Kidney (tissue), 14 donors: ENCODE measurements around the gene KIF19. TPM values are rescaled to one million over a fixed set of nuclear protein-coding genes. Genes with fewer than 3 reads are reported as not detected.

ENCODE experiments used
- DNase-seq, 5 donors: peaks; one replicate each; pipeline ENCODE4 v3.0.0-alpha.2; 2013 to 2020
- FAIRE-seq: peaks from 2 replicates; lab custom pipeline; 2012; peaks lifted over from hg19 to GRCh38; lab: Jason Lieb, UNC
- H3K27ac ChIP-seq, 2 donors: one replicate each; pipeline ENCODE4 v1.7.0; 2013; ENCODE audit warnings: low read depth in 2 of 2, low read length in 2 of 2, inconsistent platforms in 1 of 2
- H3K27me3 ChIP-seq: one replicate; pipeline ENCODE4 v1.7.1; 2013; ENCODE audit warnings: low read length, inconsistent platforms; ENCODE audit not compliant: control insufficient read depth, insufficient read depth
- H3K36me3 ChIP-seq, 3 donors: one replicate each; pipeline versions ENCODE4 v1.7.0 to v1.7.1; 2013; ENCODE audit warnings: low read length in 3 of 3, control low read depth in 1 of 3, inconsistent platforms in 1 of 3; ENCODE audit not compliant: insufficient read depth in 3 of 3, control insufficient read depth in 2 of 3
- H3K4me1 ChIP-seq, 3 donors: one replicate each; pipeline versions ENCODE4 v1.7.0 to v1.7.1; 2013; ENCODE audit warnings: low read length in 3 of 3, inconsistent platforms in 1 of 3, low read depth in 1 of 3; ENCODE audit not compliant: control insufficient read depth in 2 of 3, insufficient read depth in 2 of 3
- H3K4me3 ChIP-seq, 3 donors: one replicate each; pipeline versions ENCODE4 v1.7.0 to v1.8.1; 2013; ENCODE audit warnings: low read length in 3 of 3, control low read depth in 1 of 3, inconsistent platforms in 1 of 3
- H3K9ac ChIP-seq, 3 donors: one replicate each; pipeline versions ENCODE4 v1.7.0 to v1.7.1; 2013; ENCODE audit warnings: low read length in 3 of 3, control low read depth in 1 of 3, inconsistent platforms in 1 of 3
- H3K9me3 ChIP-seq, 3 donors: one replicate each; pipeline versions ENCODE4 v1.7.0 to v1.7.1; 2013; ENCODE audit warnings: low read length in 3 of 3, control low read depth in 1 of 3, inconsistent platforms in 1 of 3; ENCODE audit not compliant: control insufficient read depth in 2 of 3, insufficient read depth in 1 of 3
- CTCF ChIP-seq: IDR thresholded peaks from 3 replicates; pipeline ENCODE4 v1.5.1; 2012; ENCODE audit warnings: mild to moderate bottlenecking, moderate library complexity, borderline replicate concordance; ENCODE audit not compliant: insufficient read depth; ENCODE audit errors: extremely low read depth
- intact Hi-C: fragments of 100-400 bp; cut with DNase I; formaldehyde crosslinking; loops from one replicate; pipeline ENCODE4 v1.11.1; 2022
- polyA plus RNA-seq: library from polyadenylated mRNA; stranded (reverse); fragments of 350-450 nt; fragmentation: Illumina TruSeq; extraction: RNeasy Lipid Tissue Mini Kit (QIAGEN cat#74804); gene quantifications from one replicate; pipeline ENCODE4 v1.2.3, GENCODE V29; 2014; ENCODE audit warnings: low read depth, low replicate concordance; ENCODE audit not compliant: insufficient read depth
- total RNA-seq: library from RNA; stranded (reverse); fragmentation: NEBNext Ultra II Directional; extraction: Animal tissue kit (Norgen Biotek cat#: 25700); gene quantifications from one replicate; pipeline ENCODE4 v1.2.1, GENCODE V29; 2021
- donor health status: control.
- donor health status: control.
- donor health status: control.
- donor health status: control.
- donor health status: control.
- donor health status: DM: yes; HTN: yes; CAD: no.
- donor health status: Normal renal cell carcinoma (clear cell type).

Gene KIF19
- total and polyA plus RNA-seq, 2 donors from 2014 or later, result 0.85 TPM; not detected in 1

- DNase-seq, result no peak
- no peaks in the 10 kb centered on the region for H3K36me3 ChIP-seq
- no peaks in the 10 kb centered on the region for H3K27me3 ChIP-seq
- H3K4me3 ChIP-seq, result no peak overlapping the region
- no peak for FAIRE-seq
- H3K27ac ChIP-seq, result no peak overlapping the region
- no peaks in the 10 kb centered on the region for H3K9me3 ChIP-seq
- no peak for TF ChIP-seq CTCF
- no peaks in the 10 kb centered on the region for H3K4me1 ChIP-seq
- intact Hi-C loops, result no loop called here
- H3K9ac ChIP-seq, result no peak overlapping the region
Measured at GRCh38 chr17:74396567-74396966, 70.5 kb downstream of the KIF19 start.

- DNase-seq (no peak), FAIRE-seq (no peak)
- Histone ChIP-seq H3K9me3 (no peaks in the 10 kb centered on the region), H3K4me1 (no peaks in the 10 kb centered on the region), H3K27me3 (no peaks in the 10 kb centered on the region), H3K4me3 (no peak overlapping the region), H3K9ac (no peak overlapping the region), H3K36me3 (no peaks in the 10 kb centered on the region), H3K27ac (no peak overlapping the region)
- intact Hi-C loops, result no loop called here
- TF ChIP-seq CTCF, result no peak
Measured at GRCh38 chr17:74402048-74402447, 76.0 kb downstream of the KIF19 start.

GRCh38 chr17:74403512-74404137 is 77.6 kb downstream of the KIF19 start:
- Histone ChIP-seq H3K27me3 (no peaks in the 10 kb centered on the region), H3K9ac (no peak overlapping the region), H3K9me3 (no peaks in the 10 kb centered on the region), H3K4me1 (no peaks in the 10 kb centered on the region), H3K27ac (no peak overlapping the region), H3K4me3 (no peak overlapping the region), H3K36me3 (no peaks in the 10 kb centered on the region)
- FAIRE-seq (no peak), DNase-seq (no peak)
- no peak for TF ChIP-seq CTCF
- intact Hi-C loops, result no loop called here

- no peak for FAIRE-seq
- H3K4me3 ChIP-seq, result no peak overlapping the region
- intact Hi-C loops, result no loop called here
- H3K36me3 ChIP-seq, result no peaks in the 10 kb centered on the region
- no peaks in the 10 kb centered on the region for H3K4me1 ChIP-seq
- no peak overlapping the region for H3K9ac ChIP-seq
- H3K27ac ChIP-seq, result no peak overlapping the region
- H3K27me3 ChIP-seq, result no peaks in the 10 kb centered on the region
- peak in 1 of 5 donors; percentile 32 for DNase-seq
- no peak for TF ChIP-seq CTCF
- no peaks in the 10 kb centered on the region for H3K9me3 ChIP-seq
Measured at GRCh38 chr17:74404218-74404617, 78.2 kb downstream of the KIF19 start.
